PC-3 (cell line): ENCODE measurements around the gene PCA3.

Source experiments
- CTCF ChIP-seq: fragments of 300-600 bp; sonication (generic); conservative IDR thresholded peaks from 2 replicates; pipeline ENCODE4 v1.5.1; 2017; ENCODE audit warnings: antibody characterized with exemption, low read depth, mild to moderate bottlenecking, low read length
- EZH2 ChIP-seq: fragments of 300-600 bp; sonication (generic); IDR thresholded peaks from one replicate; pipeline ENCODE4 v1.6.1; 2017; ENCODE audit warnings: antibody characterized with exemption, mild to moderate bottlenecking, low read length; ENCODE audit not compliant: unreplicated experiment
- EZH2phosphoT487 ChIP-seq: fragments of 300-600 bp; sonication (generic); IDR thresholded peaks from 2 replicates; pipeline ENCODE4 v1.6.1; 2018; ENCODE audit warnings: mild to moderate bottlenecking, antibody characterized with exemption, low read length, borderline replicate concordance

DNA sequence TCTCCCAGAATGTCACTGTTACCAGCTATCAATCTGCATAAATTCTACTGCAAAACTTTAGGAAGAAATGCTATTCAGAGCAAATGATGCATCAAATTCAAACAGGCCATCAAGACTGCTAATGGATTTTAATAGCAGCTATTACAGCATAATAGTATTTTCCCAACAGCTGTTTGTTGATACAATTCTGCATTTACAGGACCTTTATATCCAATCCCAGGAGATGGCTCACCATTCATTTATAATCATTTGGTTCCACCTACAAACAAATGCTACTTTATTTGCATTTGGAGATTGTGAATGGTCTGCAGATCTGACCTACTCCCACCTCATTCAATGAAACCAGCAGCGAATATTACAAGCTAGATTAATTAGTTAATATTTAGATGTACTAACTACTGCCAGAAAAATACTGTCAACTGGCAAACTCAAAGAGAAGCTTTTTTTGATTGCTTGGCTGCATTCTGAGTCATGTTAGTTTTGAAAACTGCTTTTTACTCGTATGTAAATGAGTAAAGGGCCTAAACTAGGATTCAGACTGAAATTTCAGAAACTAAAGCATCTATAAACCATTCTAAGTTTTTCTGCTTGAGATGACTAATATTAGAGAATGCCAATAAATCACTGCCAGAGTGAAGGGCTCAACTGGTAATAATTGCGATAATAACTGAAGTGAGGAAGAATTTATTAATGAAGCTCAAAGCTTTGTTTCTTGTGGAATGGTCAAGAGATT is 7.1 kb upstream of the PCA3 start:
- TF ChIP-seq EZH2phosphoT487 (no peak), CTCF (no peak), EZH2 (no peak)
